ENCODE measurements around the gene ADORA2A.

ADORA2A gene

DNA sequence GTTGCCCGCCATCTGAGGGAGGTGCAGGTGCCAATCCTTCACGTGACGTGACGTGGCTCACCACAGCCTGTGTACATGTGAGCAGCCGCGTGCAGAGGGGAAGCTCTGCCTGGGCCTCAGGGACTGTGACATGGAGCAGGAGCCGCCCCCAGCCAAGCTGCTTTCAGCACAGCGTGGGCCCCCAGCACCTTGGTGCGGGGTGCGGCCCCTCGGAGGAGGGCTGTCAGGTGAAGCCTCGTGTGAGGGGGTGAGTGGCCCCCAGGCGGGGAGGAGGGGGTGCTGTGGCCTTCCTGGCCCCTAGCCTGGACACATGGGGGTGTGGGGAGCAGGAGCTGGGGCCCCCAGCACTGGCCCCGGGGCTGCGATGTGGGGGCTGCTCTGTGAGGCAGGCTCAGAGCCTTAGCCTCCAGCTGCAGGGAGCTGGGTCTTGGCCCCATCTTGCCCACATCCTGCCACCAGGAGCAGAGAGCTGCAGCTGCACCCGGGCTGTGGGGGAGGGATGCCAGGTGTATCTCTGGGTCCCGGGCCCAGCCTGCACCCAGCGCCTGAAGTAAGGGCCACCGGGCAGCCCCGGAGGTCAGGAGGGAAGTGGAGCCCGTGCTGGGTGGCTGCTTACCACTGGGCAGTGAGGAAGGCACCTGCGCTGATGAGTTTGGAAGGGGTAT is at the start of gene ADORA2A:
TSS of gene ADORA2A (plus strand) at position 100 of the 665 bp plus-strand sequence. CDS start 5,806 bp downstream, outside the sequence.
- DNase-seq, result no peak
- peak within 1 kb of the TSS; percentile 2 for H3K27ac Mint-ChIP-seq

GRCh38 chr22:24379536-24379935 is 47.9 kb upstream of the ADORA2A start:
- Mint-ChIP-seq H3K36me3 (ENCODE audit: low read depth) (peaks cover 91% of the 10 kb centered on the region), H3K9me3 (peaks cover 22% of the 10 kb centered on the region), H3K27me3 (ENCODE audit: low read depth, poor library complexity) (no peaks in the 10 kb centered on the region), H3K27ac (no peak overlapping the region), H3K4me1 (peaks cover 12% of the 10 kb centered on the region), H3K4me3 (no peak overlapping the region)
- no peak for DNase-seq
- TF ChIP-seq, protein P1, sequence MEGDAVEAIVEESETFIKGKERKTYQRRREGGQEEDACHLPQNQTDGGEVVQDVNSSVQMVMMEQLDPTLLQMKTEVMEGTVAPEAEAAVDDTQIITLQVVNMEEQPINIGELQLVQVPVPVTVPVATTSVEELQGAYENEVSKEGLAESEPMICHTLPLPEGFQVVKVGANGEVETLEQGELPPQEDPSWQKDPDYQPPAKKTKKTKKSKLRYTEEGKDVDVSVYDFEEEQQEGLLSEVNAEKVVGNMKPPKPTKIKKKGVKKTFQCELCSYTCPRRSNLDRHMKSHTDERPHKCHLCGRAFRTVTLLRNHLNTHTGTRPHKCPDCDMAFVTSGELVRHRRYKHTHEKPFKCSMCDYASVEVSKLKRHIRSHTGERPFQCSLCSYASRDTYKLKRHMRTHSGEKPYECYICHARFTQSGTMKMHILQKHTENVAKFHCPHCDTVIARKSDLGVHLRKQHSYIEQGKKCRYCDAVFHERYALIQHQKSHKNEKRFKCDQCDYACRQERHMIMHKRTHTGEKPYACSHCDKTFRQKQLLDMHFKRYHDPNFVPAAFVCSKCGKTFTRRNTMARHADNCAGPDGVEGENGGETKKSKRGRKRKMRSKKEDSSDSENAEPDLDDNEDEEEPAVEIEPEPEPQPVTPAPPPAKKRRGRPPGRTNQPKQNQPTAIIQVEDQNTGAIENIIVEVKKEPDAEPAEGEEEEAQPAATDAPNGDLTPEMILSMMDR (IDR thresholded peaks at IDR 0.05), result no peak

More for the DNA sequence above, at the start of gene ADORA2A:
- no peak within 1 kb of the TSS for H3K4me3 Mint-ChIP-seq
- no peaks in the 10 kb centered on the region for H3K9me3 Mint-ChIP-seq
- H3K27me3 Mint-ChIP-seq (ENCODE audit: low read depth, poor library complexity), result peaks cover 53% of the 10 kb centered on the region
- no peaks in the 10 kb centered on the region for H3K36me3 Mint-ChIP-seq (ENCODE audit: low read depth)
- peaks cover 28% of the 10 kb centered on the region for H3K4me1 Mint-ChIP-seq
- TF ChIP-seq, protein P1 (IDR thresholded peaks at IDR 0.05), result no peak

- H3K4me3 Mint-ChIP-seq, result no peak overlapping the region
- peaks cover 12% of the 10 kb centered on the region for H3K4me1 Mint-ChIP-seq
- peaks cover 90% of the 10 kb centered on the region for H3K36me3 Mint-ChIP-seq (ENCODE audit: low read depth)
- DNase-seq, result no peak
- peaks cover 13% of the 10 kb centered on the region for H3K9me3 Mint-ChIP-seq
- TF ChIP-seq, protein P1 (IDR thresholded peaks at IDR 0.05), result no peak
- peak overlapping the region; percentile 67 for H3K27ac Mint-ChIP-seq
- H3K27me3 Mint-ChIP-seq (ENCODE audit: low read depth, poor library complexity), result no peaks in the 10 kb centered on the region
These were observed 47.0 kb upstream of the ADORA2A start for GRCh38 chr22:24380220-24380904.

DNA sequence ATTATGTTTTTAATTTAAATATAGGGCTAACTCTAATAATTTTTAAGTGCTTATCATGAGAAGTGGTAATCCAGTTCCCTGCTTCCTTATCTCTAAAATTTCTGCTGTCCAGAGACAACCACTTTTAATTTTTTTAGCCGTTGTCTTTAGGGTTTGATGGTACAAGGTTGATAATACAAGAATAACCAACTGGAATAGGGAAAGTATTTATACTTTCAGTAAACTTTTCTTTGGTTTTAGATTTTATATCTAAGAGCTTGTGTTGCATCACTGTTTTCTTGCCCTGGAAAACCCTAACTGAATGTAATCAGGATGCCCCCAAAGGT is 46.5 kb upstream of the ADORA2A start:
- Mint-ChIP-seq H3K4me3 (no peak overlapping the region), H3K36me3 (ENCODE audit: low read depth) (peaks cover 90% of the 10 kb centered on the region), H3K27ac (no peak overlapping the region), H3K27me3 (ENCODE audit: low read depth, poor library complexity) (no peaks in the 10 kb centered on the region), H3K4me1 (peaks cover 12% of the 10 kb centered on the region), H3K9me3 (peaks cover 10% of the 10 kb centered on the region)
- TF ChIP-seq, protein P1 (IDR thresholded peaks at IDR 0.05), result no peak
- DNase-seq, result no peak

DNA sequence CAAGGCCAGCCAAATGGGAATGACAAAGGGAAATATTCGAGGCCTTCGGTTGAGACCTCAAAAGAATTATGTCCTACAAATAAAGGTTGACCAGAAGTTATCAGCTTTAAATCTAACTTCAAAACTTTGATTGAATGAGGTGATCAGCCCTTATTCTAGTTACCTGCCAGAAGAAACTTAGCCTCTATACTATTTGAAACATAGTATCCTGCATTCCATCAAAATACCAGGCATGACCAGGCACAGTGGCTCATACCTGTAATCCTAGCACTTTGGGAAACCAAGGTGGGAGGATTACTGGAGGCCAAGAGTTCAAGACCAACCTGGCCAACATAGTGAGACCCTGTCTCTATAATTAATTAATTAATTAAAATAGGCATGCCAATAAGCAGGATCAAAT is 44.3 kb upstream of the ADORA2A start:
- DNase-seq, result no peak
- Mint-ChIP-seq H3K9me3 (peaks cover 8% of the 10 kb centered on the region), H3K4me1 (peaks cover 12% of the 10 kb centered on the region), H3K27me3 (ENCODE audit: low read depth, poor library complexity) (no peaks in the 10 kb centered on the region), H3K36me3 (ENCODE audit: low read depth) (peaks cover 90% of the 10 kb centered on the region), H3K27ac (no peak overlapping the region), H3K4me3 (no peak overlapping the region)
- TF ChIP-seq, protein P1 (IDR thresholded peaks at IDR 0.05), result no peak
